ENCODE results near the gene SLIT1.

SLIT1 gene

DNA sequence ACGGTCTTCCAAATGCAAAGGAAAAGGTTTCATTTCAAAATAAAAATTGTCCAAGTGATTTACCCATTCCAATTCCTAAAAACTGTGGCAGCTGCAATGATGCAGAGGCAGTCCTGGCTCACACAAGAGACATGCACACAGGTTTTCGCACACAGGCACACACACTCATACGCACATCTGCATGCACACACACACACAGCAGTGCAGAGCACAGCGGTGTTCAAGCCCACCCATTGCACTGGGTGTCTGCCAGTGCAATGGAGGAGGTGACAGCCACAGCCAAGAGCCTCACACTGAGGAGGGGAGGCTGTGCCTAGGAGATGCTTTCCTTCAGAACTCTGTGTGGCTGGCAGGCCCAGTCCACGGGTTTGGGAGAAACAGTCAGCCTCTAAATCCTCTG lies 123.7 kb downstream of the SLIT1 start:
- no peak overlapping the region for H3K27ac ChIP-seq
- TF ChIP-seq, protein P1, sequence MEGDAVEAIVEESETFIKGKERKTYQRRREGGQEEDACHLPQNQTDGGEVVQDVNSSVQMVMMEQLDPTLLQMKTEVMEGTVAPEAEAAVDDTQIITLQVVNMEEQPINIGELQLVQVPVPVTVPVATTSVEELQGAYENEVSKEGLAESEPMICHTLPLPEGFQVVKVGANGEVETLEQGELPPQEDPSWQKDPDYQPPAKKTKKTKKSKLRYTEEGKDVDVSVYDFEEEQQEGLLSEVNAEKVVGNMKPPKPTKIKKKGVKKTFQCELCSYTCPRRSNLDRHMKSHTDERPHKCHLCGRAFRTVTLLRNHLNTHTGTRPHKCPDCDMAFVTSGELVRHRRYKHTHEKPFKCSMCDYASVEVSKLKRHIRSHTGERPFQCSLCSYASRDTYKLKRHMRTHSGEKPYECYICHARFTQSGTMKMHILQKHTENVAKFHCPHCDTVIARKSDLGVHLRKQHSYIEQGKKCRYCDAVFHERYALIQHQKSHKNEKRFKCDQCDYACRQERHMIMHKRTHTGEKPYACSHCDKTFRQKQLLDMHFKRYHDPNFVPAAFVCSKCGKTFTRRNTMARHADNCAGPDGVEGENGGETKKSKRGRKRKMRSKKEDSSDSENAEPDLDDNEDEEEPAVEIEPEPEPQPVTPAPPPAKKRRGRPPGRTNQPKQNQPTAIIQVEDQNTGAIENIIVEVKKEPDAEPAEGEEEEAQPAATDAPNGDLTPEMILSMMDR (conservative IDR thresholded peaks at IDR 0.05), result no peak
- TF ChIP-seq ZFX (IDR thresholded peaks at IDR 0.05), result no peak

DNA sequence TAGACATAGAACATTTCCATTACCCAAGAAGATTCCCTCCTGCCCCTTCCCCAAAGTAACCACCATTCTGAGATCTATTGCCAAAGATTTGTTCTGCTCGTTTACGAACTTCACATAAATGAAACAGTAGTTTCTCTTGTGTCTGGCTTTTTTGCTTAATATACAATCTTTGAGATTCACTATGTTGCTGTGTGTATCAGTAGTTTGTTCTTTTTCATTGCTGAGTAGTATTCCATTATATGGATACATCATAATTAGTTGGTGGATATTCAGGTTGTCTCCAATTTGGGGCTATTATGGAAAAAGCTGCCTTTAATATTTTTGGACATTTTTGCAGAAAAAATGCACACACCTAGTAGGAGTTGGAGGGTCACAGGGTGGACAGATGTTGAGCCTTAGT lies 124.3 kb downstream of the SLIT1 start:
- TF ChIP-seq, protein P1 (conservative IDR thresholded peaks at IDR 0.05), result no peak
- TF ChIP-seq ZFX (IDR thresholded peaks at IDR 0.05), result no peak
- no peak overlapping the region for H3K27ac ChIP-seq

DNA sequence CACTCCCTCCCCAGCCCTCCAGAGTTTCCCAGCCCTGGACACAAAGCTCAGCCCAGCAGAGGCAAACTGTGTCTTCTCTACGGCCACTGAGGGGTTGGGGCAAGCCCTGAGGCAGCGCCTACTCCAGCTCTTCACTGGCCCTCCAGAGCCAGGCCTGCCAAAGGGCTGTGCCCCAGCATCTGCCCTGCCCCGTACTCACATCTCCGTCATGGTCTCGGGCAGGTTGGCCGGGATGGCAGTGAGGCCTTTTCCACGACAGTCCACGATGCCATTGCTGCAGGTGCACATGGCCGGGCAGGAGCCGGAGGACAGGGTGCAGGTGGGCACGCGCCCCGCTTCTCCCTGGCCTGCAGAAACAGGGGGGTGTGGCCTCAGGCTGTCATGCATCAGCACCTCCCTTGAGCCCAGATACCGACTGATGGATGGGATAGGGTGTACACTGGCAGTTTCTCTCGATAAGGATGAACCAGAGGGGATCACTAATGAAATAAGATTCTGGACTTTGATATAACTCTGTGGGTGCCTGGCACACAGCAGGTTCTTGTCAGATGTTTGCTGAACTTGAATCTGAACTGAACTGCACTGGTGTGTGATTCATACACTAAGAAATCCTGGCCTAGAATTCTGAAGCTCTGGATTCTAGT lies 125.2 kb downstream of the SLIT1 start:
- TF ChIP-seq, protein P1 (conservative IDR thresholded peaks at IDR 0.05), result no peak
- no peak for TF ChIP-seq ZFX (IDR thresholded peaks at IDR 0.05)
- H3K27ac ChIP-seq, result no peak overlapping the region

DNA sequence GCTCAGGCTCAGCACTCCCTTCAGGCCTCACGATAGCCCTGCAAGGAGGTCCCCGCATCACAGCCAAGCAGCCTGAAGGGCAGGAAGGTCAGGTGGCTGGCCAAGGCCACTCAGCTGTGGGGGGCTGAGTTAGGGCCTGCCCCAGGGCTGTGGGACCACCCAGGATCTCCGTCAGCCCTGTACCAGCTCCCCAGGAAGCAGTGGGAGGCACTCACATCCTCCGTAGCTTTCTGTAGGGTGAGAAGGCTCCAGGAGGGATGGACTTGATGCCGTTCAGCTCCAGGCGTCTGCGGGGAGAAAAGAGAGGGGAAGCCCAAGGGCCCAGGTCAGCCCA lies 125.9 kb downstream of the SLIT1 start:
- TF ChIP-seq, protein P1 (conservative IDR thresholded peaks at IDR 0.05), result no peak
- TF ChIP-seq ZFX (IDR thresholded peaks at IDR 0.05), result no peak
- no peak overlapping the region for H3K27ac ChIP-seq

DNA sequence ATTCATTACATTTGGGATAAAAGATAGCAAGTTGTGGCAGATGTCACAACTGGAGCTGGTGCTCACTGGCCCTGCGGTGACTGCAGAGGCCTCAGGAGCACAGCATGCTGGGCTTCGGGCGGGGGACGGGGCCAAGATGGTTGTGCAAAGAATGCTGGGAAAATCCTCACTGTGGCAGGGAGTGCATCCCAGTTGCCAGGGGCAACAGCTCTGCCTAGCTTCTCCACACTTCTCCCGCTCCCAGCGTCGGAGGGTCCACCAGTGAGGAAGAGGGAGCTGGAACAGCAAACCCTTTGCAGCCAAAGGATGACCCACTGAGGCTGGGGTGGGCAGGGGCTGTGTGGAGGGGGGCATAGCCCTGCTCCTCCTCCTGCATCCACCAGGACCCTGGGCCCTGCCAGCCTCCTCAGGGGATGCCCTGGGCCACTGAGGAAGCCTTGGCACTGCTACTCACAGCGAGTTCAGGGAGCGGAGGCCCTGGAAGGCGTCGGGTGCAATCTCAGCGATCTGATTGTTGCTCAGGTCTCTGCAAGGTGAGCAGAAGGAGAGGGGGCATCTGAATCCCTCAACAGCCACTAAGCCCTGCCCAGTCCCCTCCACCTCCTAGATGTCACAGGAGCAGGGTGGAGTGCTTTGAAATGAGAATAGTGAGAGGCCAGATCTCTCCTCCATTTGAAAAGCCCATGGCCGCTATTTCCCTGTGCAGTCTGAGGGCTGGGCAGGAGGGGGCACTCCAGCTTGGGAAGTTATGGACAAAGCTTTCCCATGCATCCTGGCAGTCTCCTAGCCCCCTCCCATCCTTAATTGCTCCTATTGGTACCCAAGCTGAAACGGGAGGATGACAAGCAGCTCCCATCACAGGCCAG lies 126.5 kb downstream of the SLIT1 start:
- no peak overlapping the region for H3K27ac ChIP-seq
- TF ChIP-seq ZFX (IDR thresholded peaks at IDR 0.05), result no peak
- TF ChIP-seq, protein P1 (conservative IDR thresholded peaks at IDR 0.05), result no peak; the same call in 1 of the 2 replicates

DNA sequence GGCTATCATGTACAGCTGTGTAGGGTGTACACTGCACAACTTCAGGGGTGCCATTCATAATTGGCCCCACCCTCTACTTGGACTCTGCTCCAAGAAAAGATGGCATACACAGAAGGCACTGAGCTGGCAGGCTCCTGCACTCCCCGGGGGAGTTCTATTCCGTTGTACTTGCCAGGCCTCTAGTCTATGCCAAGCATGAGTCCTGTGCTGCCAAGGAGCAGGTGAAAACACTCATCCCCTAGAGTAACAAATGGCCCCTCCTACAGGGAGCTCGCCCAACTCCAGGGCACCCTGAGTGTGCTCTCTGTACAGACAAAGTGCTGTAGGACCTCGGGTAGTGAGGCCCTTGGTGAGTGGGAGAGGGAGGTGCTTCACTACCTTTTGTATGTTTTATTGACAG lies 127.2 kb downstream of the SLIT1 start:
- TF ChIP-seq, protein P1 (conservative IDR thresholded peaks at IDR 0.05), result no peak
- TF ChIP-seq ZFX (IDR thresholded peaks at IDR 0.05), result no peak
- H3K27ac ChIP-seq, result no peak overlapping the region

DNA sequence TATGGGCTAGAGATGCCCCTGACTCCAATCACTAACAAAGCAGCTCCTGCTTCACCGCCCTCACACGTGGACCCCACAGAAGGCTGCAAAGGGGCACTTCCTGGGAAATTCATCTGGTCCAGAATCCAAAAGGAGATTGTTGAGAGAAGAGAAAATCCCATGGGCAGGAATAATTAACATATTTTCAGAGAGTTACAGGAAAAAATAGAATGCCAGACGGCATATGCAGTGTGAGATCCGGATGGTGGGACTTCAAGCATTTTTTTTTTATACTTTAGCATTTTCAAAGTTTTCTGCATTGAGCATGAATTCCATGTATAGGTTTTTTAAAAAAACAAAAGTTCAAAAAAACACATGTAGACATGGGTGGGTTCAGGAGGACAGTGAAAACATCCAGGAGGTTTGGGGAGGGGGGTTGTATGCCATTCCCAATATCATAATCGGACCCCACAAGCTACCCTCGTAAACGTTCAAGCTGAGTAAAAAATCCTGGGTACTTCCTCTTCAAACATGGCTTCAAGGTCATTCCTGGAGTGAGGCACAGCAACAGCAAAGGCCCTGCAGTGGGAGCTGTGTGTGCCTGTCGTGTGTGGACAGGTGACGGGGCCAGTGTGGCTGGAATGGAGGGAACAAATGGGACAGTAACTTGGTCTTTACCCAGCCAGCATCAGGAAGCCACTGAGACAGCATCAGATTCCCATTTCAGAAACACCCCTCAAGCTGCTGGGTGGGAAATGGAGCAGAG lies 128.1 kb downstream of the SLIT1 start:
- TF ChIP-seq ZFX (IDR thresholded peaks at IDR 0.05), result no peak
- TF ChIP-seq, protein P1 (conservative IDR thresholded peaks at IDR 0.05), result no peak
- H3K27ac ChIP-seq, result no peak overlapping the region

Measured in C4-2B (cell line).